Nephron progenitor cell (in vitro differentiated cells): ENCODE results near the gene SRPRB.

Experiments
- DNase-seq: peaks from one replicate; pipeline ENCODE4 v3.0.0; 2021
- H3K27ac Mint-ChIP-seq: 2 replicates; pipeline ENCODE4 v1.8.0; 2021; ENCODE audit warnings: mild to moderate bottlenecking, moderate library complexity, mixed read lengths
- H3K27me3 Mint-ChIP-seq: 2 replicates; pipeline ENCODE4 v1.8.0; 2021; ENCODE audit warnings: mild to moderate bottlenecking, low read depth, mixed read lengths; ENCODE audit not compliant: poor library complexity
- H3K36me3 Mint-ChIP-seq: 2 replicates; pipeline ENCODE4 v1.8.0; 2021; ENCODE audit warnings: low read depth, mixed read lengths
- H3K4me1 Mint-ChIP-seq: 2 replicates; pipeline ENCODE4 v1.8.0; 2021; ENCODE audit warnings: mixed read lengths
- H3K4me3 Mint-ChIP-seq: 2 replicates; pipeline ENCODE4 v1.8.0; 2021; ENCODE audit warnings: mild to moderate bottlenecking, moderate library complexity, mixed read lengths
- H3K9me3 Mint-ChIP-seq: 2 replicates; pipeline ENCODE4 v1.8.0; 2021; ENCODE audit warnings: mild to moderate bottlenecking, moderate library complexity, mixed read lengths
- TF ChIP-seq, protein P1 (sequence below): fragments of 200-600 bp; sonication (generic); IDR thresholded peaks from 2 replicates; pipeline ENCODE4 v1.5.0; 2021; ENCODE audit warnings: antibody characterized with exemption

Gene SRPRB

DNA sequence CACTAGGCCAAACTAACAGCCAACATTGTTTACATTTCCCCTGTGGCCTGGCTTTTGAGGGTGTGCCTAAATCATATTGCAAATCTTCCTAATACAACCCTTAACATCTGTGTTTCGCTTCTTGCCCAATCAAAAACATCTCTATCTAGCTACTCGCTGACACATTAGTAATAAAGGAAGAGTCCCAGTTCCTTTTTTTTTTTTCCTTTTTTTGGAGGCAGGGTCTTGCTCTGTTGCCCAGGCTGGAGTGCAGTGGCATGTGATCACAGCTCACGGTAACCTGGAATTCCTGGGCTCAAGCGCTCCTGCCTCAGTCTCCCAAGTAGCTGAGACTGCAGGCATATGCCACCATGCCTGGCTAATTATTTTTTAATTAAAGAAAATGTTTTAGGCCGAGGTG, 2.1 kb upstream of the SRPRB start:
- H3K4me1 Mint-ChIP-seq: peaks cover 21% of the 10 kb centered on the region
- DNase-seq: no peak
- no peak overlapping the region for H3K4me3 Mint-ChIP-seq
- TF ChIP-seq, protein P1, sequence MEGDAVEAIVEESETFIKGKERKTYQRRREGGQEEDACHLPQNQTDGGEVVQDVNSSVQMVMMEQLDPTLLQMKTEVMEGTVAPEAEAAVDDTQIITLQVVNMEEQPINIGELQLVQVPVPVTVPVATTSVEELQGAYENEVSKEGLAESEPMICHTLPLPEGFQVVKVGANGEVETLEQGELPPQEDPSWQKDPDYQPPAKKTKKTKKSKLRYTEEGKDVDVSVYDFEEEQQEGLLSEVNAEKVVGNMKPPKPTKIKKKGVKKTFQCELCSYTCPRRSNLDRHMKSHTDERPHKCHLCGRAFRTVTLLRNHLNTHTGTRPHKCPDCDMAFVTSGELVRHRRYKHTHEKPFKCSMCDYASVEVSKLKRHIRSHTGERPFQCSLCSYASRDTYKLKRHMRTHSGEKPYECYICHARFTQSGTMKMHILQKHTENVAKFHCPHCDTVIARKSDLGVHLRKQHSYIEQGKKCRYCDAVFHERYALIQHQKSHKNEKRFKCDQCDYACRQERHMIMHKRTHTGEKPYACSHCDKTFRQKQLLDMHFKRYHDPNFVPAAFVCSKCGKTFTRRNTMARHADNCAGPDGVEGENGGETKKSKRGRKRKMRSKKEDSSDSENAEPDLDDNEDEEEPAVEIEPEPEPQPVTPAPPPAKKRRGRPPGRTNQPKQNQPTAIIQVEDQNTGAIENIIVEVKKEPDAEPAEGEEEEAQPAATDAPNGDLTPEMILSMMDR: no peak
- no peaks in the 10 kb centered on the region for H3K9me3 Mint-ChIP-seq
- H3K27ac Mint-ChIP-seq: no peak overlapping the region
- H3K27me3 Mint-ChIP-seq: peaks cover 47% of the 10 kb centered on the region
- peaks cover 11% of the 10 kb centered on the region for H3K36me3 Mint-ChIP-seq

DNA sequence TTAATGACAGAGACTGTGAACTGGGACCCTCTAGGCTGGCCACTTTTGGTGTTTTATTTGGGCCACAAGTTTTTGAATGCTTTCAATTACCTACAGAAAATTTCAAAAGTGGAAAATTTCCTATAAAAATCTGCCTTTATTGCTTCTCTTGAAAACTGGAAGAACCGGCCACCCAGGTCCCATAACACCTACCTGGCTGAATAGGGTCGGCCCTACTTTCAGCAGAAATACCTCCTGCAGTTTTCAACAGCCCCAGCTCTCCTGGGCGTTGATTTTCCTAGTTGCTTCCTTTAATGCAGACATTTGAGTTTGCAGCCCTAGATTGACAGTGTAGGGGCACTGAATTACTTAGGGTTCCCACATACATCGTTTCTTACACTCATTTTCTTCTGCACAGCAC, 719 bp upstream of the SRPRB start:
- Mint-ChIP-seq H3K4me1 (peaks cover 21% of the 10 kb centered on the region), H3K27ac (no peak overlapping the region), H3K27me3 (peaks cover 36% of the 10 kb centered on the region), H3K4me3 (peak overlapping the region; percentile 96), H3K9me3 (no peaks in the 10 kb centered on the region), H3K36me3 (peaks cover 21% of the 10 kb centered on the region)
- no peak for DNase-seq
- TF ChIP-seq, protein P1: no peak

DNA sequence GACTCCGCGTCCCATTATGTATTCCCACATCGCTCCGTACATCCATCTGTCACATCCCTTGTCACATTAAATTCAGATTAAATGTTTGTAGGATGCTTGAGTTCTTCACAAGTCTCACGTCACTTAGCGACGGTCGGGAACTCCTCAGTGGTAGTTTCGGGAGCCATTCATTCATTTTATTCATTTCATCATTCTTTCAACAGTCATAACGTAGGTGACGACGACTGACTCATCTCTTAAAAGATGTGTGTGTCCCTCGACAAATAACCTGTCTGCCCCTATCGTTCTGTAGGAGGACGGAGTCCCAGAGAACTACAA, 272 bp upstream of the SRPRB start:
- TF ChIP-seq, protein P1: no peak
- H3K27me3 Mint-ChIP-seq: peaks cover 31% of the 10 kb centered on the region
- no peak overlapping the region for H3K27ac Mint-ChIP-seq
- H3K9me3 Mint-ChIP-seq: no peaks in the 10 kb centered on the region
- no peak for DNase-seq
- peaks cover 21% of the 10 kb centered on the region for H3K4me1 Mint-ChIP-seq
- peak overlapping the region; percentile 96 for H3K4me3 Mint-ChIP-seq
- H3K36me3 Mint-ChIP-seq: peaks cover 26% of the 10 kb centered on the region

DNA sequence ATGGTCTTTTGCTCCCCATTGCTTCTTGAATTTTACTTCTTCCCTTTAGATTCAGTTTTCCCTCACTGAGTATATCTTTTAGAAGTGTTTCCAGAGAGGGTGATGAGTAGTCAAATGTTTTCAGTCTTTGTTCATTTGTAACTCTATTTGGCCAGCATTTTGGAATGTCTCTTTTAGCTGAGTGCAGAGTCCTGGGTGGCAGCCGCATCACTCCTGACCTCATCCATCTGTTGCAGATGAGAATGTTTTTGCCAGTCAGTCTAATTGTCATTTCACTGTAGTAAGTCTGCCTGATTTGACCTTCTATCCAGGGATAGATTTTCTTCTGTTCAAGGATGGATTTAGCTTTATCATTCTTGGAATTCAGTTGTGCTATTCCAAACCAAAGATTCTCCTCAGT, 7.3 kb downstream of the SRPRB start:
- Mint-ChIP-seq H3K36me3 (peaks cover 55% of the 10 kb centered on the region), H3K4me3 (no peak overlapping the region), H3K27ac (peak overlapping the region; percentile 10), H3K4me1 (peaks cover 5% of the 10 kb centered on the region), H3K9me3 (no peaks in the 10 kb centered on the region), H3K27me3 (no peaks in the 10 kb centered on the region)
- DNase-seq: no peak
- TF ChIP-seq, protein P1: no peak

DNA sequence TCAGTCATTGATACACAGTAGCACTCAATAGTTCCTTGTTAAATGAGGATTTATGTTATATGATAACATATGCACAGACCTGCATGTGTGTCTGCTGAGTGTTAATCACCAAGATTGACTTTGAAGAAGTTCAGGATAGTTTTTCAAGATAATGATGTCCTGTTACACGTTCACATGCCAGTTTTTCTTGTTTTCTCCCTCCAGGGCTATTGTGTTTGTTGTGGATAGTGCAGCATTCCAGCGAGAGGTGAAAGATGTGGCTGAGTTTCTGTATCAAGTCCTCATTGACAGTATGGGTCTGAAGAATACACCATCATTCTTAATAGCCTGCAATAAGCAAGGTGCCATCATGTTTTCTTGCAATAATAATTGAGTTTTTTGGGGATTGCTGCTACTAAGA, 9.8 kb downstream of the SRPRB start:
- peaks cover 39% of the 10 kb centered on the region for H3K36me3 Mint-ChIP-seq
- no peak overlapping the region for H3K27ac Mint-ChIP-seq
- DNase-seq: no peak
- H3K27me3 Mint-ChIP-seq: no peaks in the 10 kb centered on the region
- TF ChIP-seq, protein P1: no peak
- H3K9me3 Mint-ChIP-seq: no peaks in the 10 kb centered on the region
- no peak overlapping the region for H3K4me3 Mint-ChIP-seq
- H3K4me1 Mint-ChIP-seq: no peaks in the 10 kb centered on the region

DNA sequence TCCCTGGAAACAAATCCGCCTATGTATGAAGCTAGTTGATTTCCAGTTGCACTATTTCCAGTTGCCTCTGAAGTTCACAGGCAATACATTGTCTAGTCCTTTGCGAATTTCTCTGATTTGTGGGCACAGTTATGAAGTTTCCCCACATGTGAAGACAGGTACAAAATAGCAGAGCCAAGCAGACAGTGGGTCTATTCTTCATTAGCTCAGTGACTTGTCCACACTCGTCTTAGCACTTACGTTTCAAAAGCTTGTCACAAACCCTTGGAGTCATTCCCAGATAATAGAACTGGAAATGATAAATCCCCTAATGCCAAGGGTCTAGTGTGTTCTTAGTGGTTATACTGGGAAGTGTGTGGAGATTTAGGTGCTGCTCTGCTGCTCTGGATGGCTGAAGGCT, 14.5 kb downstream of the SRPRB start:
- TF ChIP-seq, protein P1: no peak
- DNase-seq: no peak

More for the DNA sequence above, 14.5 kb downstream of the SRPRB start:
- Mint-ChIP-seq H3K27me3 (no peaks in the 10 kb centered on the region), H3K36me3 (peaks cover 45% of the 10 kb centered on the region), H3K27ac (no peak overlapping the region), H3K9me3 (no peaks in the 10 kb centered on the region), H3K4me3 (no peak overlapping the region), H3K4me1 (no peaks in the 10 kb centered on the region)
